ENCODE data around the gene SPSB1. TPM values are rescaled to one million over a fixed set of nuclear protein-coding genes. Genes with fewer than 3 reads are reported as not detected.

The SPSB1 gene
- polyA plus RNA-seq, 4 donors = 11.6 to 14.5 (median 12.6) TPM

- DNase-seq (ENCODE audit: low read depth in 4 of 4, low spot score in 3 of 4) = no peak
Observed at GRCh38 chr1:9317591-9318417, 25.1 kb downstream of the SPSB1 start.

- DNase-seq (ENCODE audit: low read depth in 4 of 4, low spot score in 3 of 4) = no peak
Observed at GRCh38 chr1:9319208-9319788, 26.6 kb downstream of the SPSB1 start.

- DNase-seq (ENCODE audit: low read depth in 4 of 4, low spot score in 3 of 4) = no peak
Observed at GRCh38 chr1:9319789-9320519, 27.3 kb downstream of the SPSB1 start.

GRCh38 chr1:9320520-9321479, 28.1 kb downstream of the SPSB1 start:
- DNase-seq (ENCODE audit: low read depth in 4 of 4, low spot score in 3 of 4) = no peak

GRCh38 chr1:9321480-9321849, 28.8 kb downstream of the SPSB1 start:
- DNase-seq (ENCODE audit: low read depth in 4 of 4, low spot score in 3 of 4) = no peak

- DNase-seq (ENCODE audit: low read depth in 4 of 4, low spot score in 3 of 4) = no peak
Observed at GRCh38 chr1:9321986-9322660, 29.4 kb downstream of the SPSB1 start.

GRCh38 chr1:9322661-9323244, 30.1 kb downstream of the SPSB1 start:
- no peak for DNase-seq (ENCODE audit: low read depth in 4 of 4, low spot score in 3 of 4)

- no peak for DNase-seq (ENCODE audit: low read depth in 4 of 4, low spot score in 3 of 4)
Observed at GRCh38 chr1:9324246-9325096, 31.8 kb downstream of the SPSB1 start.

GRCh38 chr1:9326596-9326995, 33.9 kb downstream of the SPSB1 start:
- no peak for DNase-seq (ENCODE audit: low read depth in 4 of 4, low spot score in 3 of 4)

GRCh38 chr1:9328201-9328600, 35.5 kb downstream of the SPSB1 start:
- no peak for DNase-seq (ENCODE audit: low read depth in 4 of 4, low spot score in 3 of 4)

GRCh38 chr1:9328715-9329114, 36.0 kb downstream of the SPSB1 start:
- DNase-seq (ENCODE audit: low read depth in 4 of 4, low spot score in 3 of 4) = no peak

GRCh38 chr1:9331016-9331415, 38.3 kb downstream of the SPSB1 start:
- DNase-seq (ENCODE audit: low read depth in 4 of 4, low spot score in 3 of 4) = no peak

GRCh38 chr1:9331558-9332346, 39.1 kb downstream of the SPSB1 start:
- DNase-seq (ENCODE audit: low read depth in 4 of 4, low spot score in 3 of 4) = no peak

- no peak for DNase-seq (ENCODE audit: low read depth in 4 of 4, low spot score in 3 of 4)
Observed at GRCh38 chr1:9332513-9333143, 39.9 kb downstream of the SPSB1 start.

- DNase-seq (ENCODE audit: low read depth in 4 of 4, low spot score in 3 of 4) = no peak
Observed at GRCh38 chr1:9338397-9339246, 45.9 kb downstream of the SPSB1 start.

GRCh38 chr1:9340172-9340854, 47.6 kb downstream of the SPSB1 start:
- no peak for DNase-seq (ENCODE audit: low read depth in 4 of 4, low spot score in 3 of 4)
